GM12878 (cell line): ENCODE results near the gene MCC. TPM values are rescaled to one million over a fixed set of nuclear protein-coding genes. Genes with fewer than 3 reads are reported as not detected.

Experiments
- ATAC-seq: fragments of 200-7000 bp; cut with Tn5 transposase; 3 replicates; pipeline ENCODE4 v1.9.1; 2020; ENCODE audit warnings: mild to moderate bottlenecking, moderate library complexity
- BruUV-seq: library from RNA; stranded (reverse); fragments of 400-500 nt; replicated peaks from 2 replicates; lab custom pipeline; 2021; lab: Mats Ljungman, UMichigan
- CTCF ChIA-PET: fragments of 300-600 bp; sonication (Branson Sonifier 250); formaldehyde crosslinking; extraction: SDS; loops from one replicate; lab custom pipeline; 2021; ENCODE audit warnings: inconsistent platforms; lab: Yijun Ruan, JAX
- POLR2A ChIA-PET: fragments of 350-600 bp; formaldehyde crosslinking; extraction: SDS; loops from one replicate; lab custom pipeline; 2021; ENCODE audit warnings: inconsistent platforms; lab: Charles Lee
- RAD21 ChIA-PET: fragments of 300-600 bp; sonication (Branson Sonifier 250); formaldehyde crosslinking; loops from one replicate; lab custom pipeline; 2023; ENCODE audit warnings: antibody characterized with exemption; ENCODE audit not compliant: unreplicated experiment; lab: Charles Lee
- SMC1A ChIA-PET: fragments of 300-600 bp; sonication (Branson Sonifier 250); formaldehyde crosslinking; loops from one replicate; lab custom pipeline; 2023; ENCODE audit not compliant: unreplicated experiment, uncharacterized antibody; lab: Charles Lee
- DNase-seq: peaks from one replicate; pipeline ENCODE4 v3.0.0-alpha.2; 2011; ENCODE audit warnings: low read depth, low spot score
- FAIRE-seq: peaks from 3 replicates; lab custom pipeline; 2011; peaks lifted over from hg19 to GRCh38; lab: Jason Lieb, UNC
- H2AFZ ChIP-seq: 2 replicates; pipeline ENCODE4 v1.6.0; 2011; ENCODE audit warnings: low read depth, low read length, control low read depth; ENCODE audit not compliant: control insufficient read depth
- H3K27ac ChIP-seq: 2 replicates; pipeline ENCODE4 v1.5.1; 2011; ENCODE audit warnings: control low read depth; ENCODE audit not compliant: control insufficient read depth, insufficient read depth
- H3K27me3 ChIP-seq, 2 experiments: replicated peaks in 1 of 2; 2 replicates each; pipeline versions ENCODE4 v1.6.0 to v1.6.1; 2011; ENCODE audit warnings: low read length in 1 of 2; ENCODE audit not compliant: control insufficient read depth in 2 of 2, insufficient read depth in 2 of 2
- H3K36me3 ChIP-seq, 2 experiments: 2 replicates each; pipeline ENCODE4 v1.5.1; 2011; ENCODE audit warnings: low read length in 1 of 2; ENCODE audit not compliant: control insufficient read depth in 2 of 2, insufficient read depth in 2 of 2
- H3K4me1 ChIP-seq: 2 replicates; pipeline ENCODE4 v1.6.1; 2011; ENCODE audit warnings: mild to moderate bottlenecking, low read length, moderate library complexity, mixed read lengths; ENCODE audit not compliant: control insufficient read depth, insufficient read depth
- H3K4me2 ChIP-seq: 2 replicates; pipeline ENCODE4 v1.6.0; 2011; ENCODE audit warnings: control low read depth; ENCODE audit not compliant: control insufficient read depth, insufficient read depth
- H3K4me3 ChIP-seq: fragments of 200-600 bp; sonication (generic); 2 replicates; pipeline ENCODE4 v1.5.1; 2016
- H3K79me2 ChIP-seq: 2 replicates; pipeline ENCODE4 v1.6.0; 2011; ENCODE audit warnings: low read length; ENCODE audit not compliant: control insufficient read depth, insufficient read depth
- H3K9ac ChIP-seq: 2 replicates; pipeline ENCODE4 v1.8.0; 2011; ENCODE audit warnings: low read length, control low read depth, mixed read lengths; ENCODE audit not compliant: control insufficient read depth, insufficient read depth
- H3K9me3 ChIP-seq: replicated peaks from 3 replicates; pipeline ENCODE4 v1.5.1; 2011; ENCODE audit warnings: mild to moderate bottlenecking, low read length; ENCODE audit not compliant: control insufficient read depth, insufficient read depth
- H4K20me1 ChIP-seq: 2 replicates; pipeline ENCODE4 v1.6.0; 2011; ENCODE audit not compliant: control insufficient read depth, insufficient read depth
- BACH1 ChIP-seq: fragments of 450-650 bp; IDR thresholded peaks from 2 replicates; pipeline ENCODE4 v1.6.1; 2017; ENCODE audit warnings: mild to moderate bottlenecking, borderline replicate concordance
- CHD2 ChIP-seq: IDR thresholded peaks from 2 replicates; pipeline ENCODE4 v1.6.1; 2011; ENCODE audit warnings: low read depth, low read length, improper control_type of control experiment, borderline replicate concordance
- IRF3 ChIP-seq: fragments of 450-650 bp; IDR thresholded peaks from 2 replicates; pipeline ENCODE4 v1.6.1; 2014; ENCODE audit warnings: mild to moderate bottlenecking
- IRF4 ChIP-seq: IDR thresholded peaks from 2 replicates; pipeline ENCODE4 v1.6.1; 2011; ENCODE audit warnings: low read depth, low read length
- MXI1 ChIP-seq: fragments of 150-350 bp; IDR thresholded peaks from 2 replicates; pipeline ENCODE4 v1.6.1; 2011; ENCODE audit warnings: low read depth, mild to moderate bottlenecking, inconsistent platforms, low read length, improper control_type of control experiment
- MYC ChIP-seq: IDR thresholded peaks from 2 replicates; pipeline ENCODE4 v1.6.1; 2011; ENCODE audit warnings: mild to moderate bottlenecking, low read length, moderate library complexity, inconsistent platforms; ENCODE audit not compliant: insufficient read depth, insufficient replicate concordance, insufficient read length, severe bottlenecking
- PBX3 ChIP-seq: IDR thresholded peaks from 2 replicates; pipeline ENCODE4 v1.6.1; 2011; ENCODE audit warnings: mild to moderate bottlenecking, low read depth, low read length, moderate library complexity; ENCODE audit not compliant: insufficient replicate concordance
- REST ChIP-seq: IDR thresholded peaks from 2 replicates; pipeline ENCODE4 v1.6.1; 2012; ENCODE audit warnings: mild to moderate bottlenecking, low read depth, low read length
- SP1 ChIP-seq: IDR thresholded peaks from one replicate; pipeline ENCODE4 v1.6.1; 2011; ENCODE audit warnings: low read depth, low read length
- USF1 ChIP-seq: IDR thresholded peaks from 2 replicates; pipeline ENCODE4 v1.6.1; 2011; ENCODE audit warnings: borderline replicate concordance, low read depth, mild to moderate bottlenecking, moderate library complexity, mixed read lengths, low read length; ENCODE audit not compliant: insufficient read depth; ENCODE audit errors: extremely low read length
- ZBTB11 ChIP-seq: fragments of 450-650 bp; formaldehyde crosslinking; IDR thresholded peaks from 2 replicates; pipeline ENCODE4 v1.5.0; 2022; ENCODE audit warnings: mild to moderate bottlenecking, missing genetic modification characterization
- WGBS: methylation state at CpG from one replicate; pipeline ENCODE4 v1.1.6; 2016; ENCODE audit warnings: low lambda C conversion rate; ENCODE audit not compliant: insufficient replicate concordance, insufficient coverage; ENCODE audit errors: missing lambda C conversion rate; 5-methylcytosine and 5-hydroxymethylcytosine counted together
- in situ Hi-C: fragments of 300-500 bp; cut with MboI; formaldehyde crosslinking; loops from 9 replicates; pipeline ENCODE4 v1.14.3; 2018; ENCODE audit warnings: mixed read lengths
- intact Hi-C: fragments of 100-400 bp; cut with micrococcal nuclease; formaldehyde crosslinking; loops from one replicate; pipeline ENCODE4 v1.14.2; 2022; ENCODE audit not compliant: unreplicated experiment
- polyA plus RNA-seq, 11 experiments: library from polyadenylated mRNA; depleted of rRNA in 4 of 11; unstranded in 6 of 11; stranded (reverse) in 5 of 11; fragments of >200 nt; fragmentation: Nextera tagmentation in 4 of 11; fragmentation: Illumina TruSeq in 1 of 11; extraction: Ambion mirVana in 4 of 11; extraction: Trizol in 1 of 11; gene quantifications; 1 replicate in 1 of 11; 2 replicates in 10 of 11; pipeline versions ENCODE4 v1.2.1 to v1.2.3, GENCODE V29; 2011 to 2016; ENCODE audit warnings: inconsistent platforms in 2 of 11, missing spikeins in 2 of 11, low read depth in 1 of 11
- total RNA-seq, 4 experiments: library from RNA; depleted of rRNA in 3 of 4; stranded (reverse); fragments of >200 nt in 3 of 4; fragmentation: Illumina TruSeq in 1 of 4; extraction: Trizol in 1 of 4; gene quantifications; 2 replicates each; pipeline versions ENCODE4 v1.2.1 to v1.2.3, GENCODE V29; 2013 to 2021

The MCC gene
- total and polyA plus RNA-seq, 10 of the 15 experiments (the other 5 are each of a cell fraction or from before 2014, with no cell fraction given): 0.03 to 0.86 (median 0.16) TPM

GRCh38 chr5:113215401-113216060, 272.7 kb downstream of the MCC start:
- ChIA-PET CTCF (no interaction called here), POLR2A (no interaction called here), RAD21 (no interaction called here)
- Histone ChIP-seq H3K27ac (no peak overlapping the region), H3K79me2 (no peaks in the 10 kb centered on the region), H3K36me3 (no peaks in the 10 kb centered on the region), H2AFZ (no peak overlapping the region), H3K9me3 (no peaks in the 10 kb centered on the region), H3K27me3 (no peaks in the 10 kb centered on the region; a peak in 1 of 4 replicates), H3K4me2 (no peak overlapping the region), H4K20me1 (no peaks in the 10 kb centered on the region)
- ATAC-seq (no peak), FAIRE-seq (no peak), DNase-seq (no peak)
- intact Hi-C loops: no loop called here
- BruUV-seq: no TSS peak
- TF ChIP-seq IRF4 (no peak), MXI1 (no peak), IRF3 (no peak), REST (no peak), SP1 (no peak), USF1 (no peak), BACH1 (no peak), ZBTB11 (CRISPR knock-in tag) (no peak), CHD2 (no peak), PBX3 (no peak), MYC (no peak)
- TF ChIP-seq, all 136 proteins: peak for 0
- H3K9ac ChIP-seq: no peak overlapping the region
- no peaks in the 10 kb centered on the region for H3K4me1 ChIP-seq
- in situ Hi-C loops: no loop called here
- WGBS: 75% methylated on average over 9 of the region's 9 CpGs
- SMC1A ChIA-PET: no interaction called here
- no peak overlapping the region for H3K4me3 ChIP-seq
